Peyer's patch (tissue), 4 donors: ENCODE data around the gene PRLH.

Experiments used
- POLR2A ChIP-seq, 2 donors: fragments of 450-650 bp; IDR thresholded peaks; one replicate each; pipeline ENCODE4 v1.5.1; 2017; ENCODE audit warnings: antibody characterized with exemption in 2 of 2, mild to moderate bottlenecking in 2 of 2, moderate library complexity in 2 of 2
- TF ChIP-seq, protein P1 (sequence below), 6 experiments: fragments of 450-650 bp in 4 of 6; fragments of 200-600 bp in 2 of 6; sonication (generic) in 1 of 6; IDR thresholded peaks; one replicate each; pipeline ENCODE4 v1.5.1; 2017 to 2019; ENCODE audit warnings: antibody characterized with exemption in 6 of 6, mild to moderate bottlenecking in 3 of 6, moderate library complexity in 1 of 6

DNA sequence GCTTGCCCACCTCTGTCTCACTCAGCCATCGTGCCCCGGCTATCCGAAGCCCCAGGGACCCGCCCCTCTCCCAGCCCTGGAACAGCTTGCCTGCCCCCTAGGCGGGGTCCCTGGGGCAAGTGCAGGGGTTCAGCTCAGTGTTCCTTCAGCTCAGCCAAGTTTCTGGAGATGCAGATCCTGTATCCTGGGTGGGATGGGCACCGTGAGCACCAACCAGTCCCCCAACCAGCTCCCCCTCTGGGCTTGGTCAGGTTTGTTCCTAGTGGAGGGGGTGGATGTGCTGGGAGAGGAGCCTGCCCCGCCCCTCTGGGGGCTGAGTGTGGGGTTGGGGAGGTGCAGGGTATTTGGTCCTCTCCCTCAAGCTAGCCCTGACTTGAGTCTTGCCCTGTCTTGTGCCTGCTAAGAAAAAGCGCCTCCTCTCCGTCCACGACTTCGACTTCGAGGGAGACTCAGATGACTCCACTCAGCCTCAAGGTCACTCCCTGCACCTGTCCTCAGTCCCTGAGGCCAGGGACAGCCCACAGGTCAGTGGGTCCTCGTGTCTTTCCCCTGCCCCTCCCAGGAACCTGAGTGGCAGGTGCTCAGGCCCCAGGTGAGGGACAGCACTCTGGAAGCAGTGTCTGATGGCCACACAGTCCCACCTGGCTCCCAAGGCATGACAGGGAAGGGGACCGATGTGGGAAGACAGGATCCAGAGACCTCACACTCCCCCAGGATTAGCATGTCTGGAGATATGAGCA is 46.7 kb upstream of the PRLH start:
- no peak for TF ChIP-seq POLR2A (IDR thresholded peaks at IDR 0.05)
- TF ChIP-seq, protein P1, sequence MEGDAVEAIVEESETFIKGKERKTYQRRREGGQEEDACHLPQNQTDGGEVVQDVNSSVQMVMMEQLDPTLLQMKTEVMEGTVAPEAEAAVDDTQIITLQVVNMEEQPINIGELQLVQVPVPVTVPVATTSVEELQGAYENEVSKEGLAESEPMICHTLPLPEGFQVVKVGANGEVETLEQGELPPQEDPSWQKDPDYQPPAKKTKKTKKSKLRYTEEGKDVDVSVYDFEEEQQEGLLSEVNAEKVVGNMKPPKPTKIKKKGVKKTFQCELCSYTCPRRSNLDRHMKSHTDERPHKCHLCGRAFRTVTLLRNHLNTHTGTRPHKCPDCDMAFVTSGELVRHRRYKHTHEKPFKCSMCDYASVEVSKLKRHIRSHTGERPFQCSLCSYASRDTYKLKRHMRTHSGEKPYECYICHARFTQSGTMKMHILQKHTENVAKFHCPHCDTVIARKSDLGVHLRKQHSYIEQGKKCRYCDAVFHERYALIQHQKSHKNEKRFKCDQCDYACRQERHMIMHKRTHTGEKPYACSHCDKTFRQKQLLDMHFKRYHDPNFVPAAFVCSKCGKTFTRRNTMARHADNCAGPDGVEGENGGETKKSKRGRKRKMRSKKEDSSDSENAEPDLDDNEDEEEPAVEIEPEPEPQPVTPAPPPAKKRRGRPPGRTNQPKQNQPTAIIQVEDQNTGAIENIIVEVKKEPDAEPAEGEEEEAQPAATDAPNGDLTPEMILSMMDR (IDR thresholded peaks at IDR 0.05), result no peak
